Lower leg skin (tissue), 4 donors: ENCODE results near the gene FERMT1. TPM values are rescaled to one million over a fixed set of nuclear protein-coding genes. Genes with fewer than 3 reads are reported as not detected.

Experiments
- DNase-seq, 2 donors: peaks; one replicate each; pipeline ENCODE4 v3.0.0-alpha.2; 2019; ENCODE audit warnings: low spot score in 2 of 2
- H3K4me3 ChIP-seq: fragments of 200-600 bp; sonication (generic); 2 replicates; pipeline ENCODE4 v1.5.1; 2017; ENCODE audit warnings: mild to moderate bottlenecking, low read depth; ENCODE audit not compliant: poor library complexity, severe bottlenecking
- POLR2A ChIP-seq, 2 donors: fragments of 450-650 bp; IDR thresholded peaks; one replicate each; pipeline ENCODE4 v1.6.1; 2016 to 2017; ENCODE audit warnings: antibody characterized with exemption in 2 of 2, mild to moderate bottlenecking in 1 of 2, moderate library complexity in 1 of 2
- WGBS, 2 donors: methylation state at CpG; one replicate each; pipeline ENCODE4 v1.1.5; 2018; 5-methylcytosine and 5-hydroxymethylcytosine counted together
- intact Hi-C: fragments of 100-400 bp; cut with DNase I; formaldehyde crosslinking; loops from one replicate; pipeline ENCODE4 v1.15.0; 2023; ENCODE audit warnings: low total_unique reads
- total RNA-seq, 4 donors: library from RNA; depleted of rRNA; stranded (reverse); fragments of >200 nt; gene quantifications; one replicate each; pipeline ENCODE4 v1.1.0, GENCODE V29; 2016
- TF ChIP-seq, protein P1 (sequence below), 3 donors: fragments of 450-650 bp; IDR thresholded peaks; one replicate each; pipeline ENCODE4 v1.5.1; 2016; ENCODE audit warnings: antibody characterized with exemption in 3 of 3, mild to moderate bottlenecking in 3 of 3, moderate library complexity in 2 of 3

The FERMT1 gene
- total RNA-seq, 4 donors from 2014 or later = 24.2 to 33.0 (median 27.8) TPM

DNA sequence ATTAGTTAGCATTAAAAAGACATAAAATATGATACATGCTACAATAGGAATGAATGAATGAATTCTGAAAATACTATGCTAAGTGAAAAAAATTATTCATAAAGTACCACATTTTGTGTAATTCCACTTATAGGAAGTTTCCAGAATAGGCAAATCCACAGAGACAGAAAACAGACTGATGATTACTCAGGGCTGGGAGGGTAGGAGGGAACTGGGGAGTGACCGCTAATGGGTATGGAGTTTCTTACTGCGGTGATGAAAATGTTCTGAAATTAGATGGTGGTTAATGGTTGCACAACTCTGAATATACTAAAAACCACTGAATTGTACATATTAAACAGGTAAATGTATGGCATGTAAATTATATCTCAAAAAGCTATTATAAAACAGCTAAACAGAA lies 22.6 kb downstream of the FERMT1 start:
- no peak overlapping the region for H3K4me3 ChIP-seq
- 81 to 89% methylated on average over 2 of the region's 2 CpGs for whole genome bisulfite sequencing, 2 donors
- TF ChIP-seq, protein P1, sequence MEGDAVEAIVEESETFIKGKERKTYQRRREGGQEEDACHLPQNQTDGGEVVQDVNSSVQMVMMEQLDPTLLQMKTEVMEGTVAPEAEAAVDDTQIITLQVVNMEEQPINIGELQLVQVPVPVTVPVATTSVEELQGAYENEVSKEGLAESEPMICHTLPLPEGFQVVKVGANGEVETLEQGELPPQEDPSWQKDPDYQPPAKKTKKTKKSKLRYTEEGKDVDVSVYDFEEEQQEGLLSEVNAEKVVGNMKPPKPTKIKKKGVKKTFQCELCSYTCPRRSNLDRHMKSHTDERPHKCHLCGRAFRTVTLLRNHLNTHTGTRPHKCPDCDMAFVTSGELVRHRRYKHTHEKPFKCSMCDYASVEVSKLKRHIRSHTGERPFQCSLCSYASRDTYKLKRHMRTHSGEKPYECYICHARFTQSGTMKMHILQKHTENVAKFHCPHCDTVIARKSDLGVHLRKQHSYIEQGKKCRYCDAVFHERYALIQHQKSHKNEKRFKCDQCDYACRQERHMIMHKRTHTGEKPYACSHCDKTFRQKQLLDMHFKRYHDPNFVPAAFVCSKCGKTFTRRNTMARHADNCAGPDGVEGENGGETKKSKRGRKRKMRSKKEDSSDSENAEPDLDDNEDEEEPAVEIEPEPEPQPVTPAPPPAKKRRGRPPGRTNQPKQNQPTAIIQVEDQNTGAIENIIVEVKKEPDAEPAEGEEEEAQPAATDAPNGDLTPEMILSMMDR (IDR thresholded peaks at IDR 0.05) = no peak
- TF ChIP-seq POLR2A (IDR thresholded peaks at IDR 0.05) = no peak
- intact Hi-C loops = no loop called here
- DNase-seq = no peak

DNA sequence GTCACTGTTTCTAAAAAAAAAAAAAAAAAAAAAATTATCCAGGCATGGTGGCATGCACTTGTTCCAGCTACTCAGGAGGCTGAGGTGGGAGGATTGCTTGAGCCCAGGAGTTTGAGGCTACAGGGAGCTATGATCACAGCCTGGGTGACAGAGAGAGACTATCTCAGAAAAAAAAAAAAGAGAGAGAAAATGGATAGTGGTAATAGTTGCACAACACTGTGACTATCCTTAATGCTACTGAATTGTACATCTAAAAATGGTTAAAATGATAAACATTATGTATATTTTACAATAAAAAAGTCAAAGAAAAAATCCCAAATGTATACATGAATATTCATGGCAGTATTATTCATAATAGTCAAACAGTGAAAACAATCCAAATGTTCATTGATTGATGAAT lies 23.0 kb downstream of the FERMT1 start:
- H3K4me3 ChIP-seq = no peak overlapping the region
- intact Hi-C loops = loop anchor here (5.0 kb wide), 1 partner anchor 283 kb away; no protein-coding TSS in a partner anchor
- TF ChIP-seq POLR2A (IDR thresholded peaks at IDR 0.05) = no peak
- TF ChIP-seq, protein P1 (IDR thresholded peaks at IDR 0.05) = no peak
- no peak for DNase-seq

DNA sequence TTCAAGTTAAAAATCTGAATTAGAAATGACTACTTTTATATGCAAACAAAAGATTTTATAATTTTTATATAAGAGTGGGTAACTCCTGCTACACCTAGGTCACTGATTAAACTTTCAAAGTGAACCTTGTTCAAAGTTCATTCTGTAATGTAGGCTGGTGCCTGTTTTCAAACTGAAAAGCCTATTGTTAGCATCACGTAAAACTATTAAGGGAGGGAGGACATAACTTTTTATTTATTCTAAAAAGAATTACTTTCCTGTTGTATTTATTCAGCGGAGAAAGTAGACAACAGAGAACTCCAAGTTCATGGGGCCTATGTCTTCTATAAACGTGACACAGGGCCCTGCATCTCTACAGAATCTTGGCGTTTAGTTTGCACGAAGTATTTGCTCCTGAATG lies 27.4 kb downstream of the FERMT1 start:
- H3K4me3 ChIP-seq = no peak overlapping the region
- DNase-seq = no peak
- intact Hi-C loops = loop anchor here (5.0 kb wide), 1 partner anchor 278 kb away; no protein-coding TSS in a partner anchor
- WGBS, 2 donors = 93 to 94% methylated on average over 5 of the region's 5 CpGs
- TF ChIP-seq, protein P1 (IDR thresholded peaks at IDR 0.05) = no peak
- no peak for TF ChIP-seq POLR2A (IDR thresholded peaks at IDR 0.05)

DNA sequence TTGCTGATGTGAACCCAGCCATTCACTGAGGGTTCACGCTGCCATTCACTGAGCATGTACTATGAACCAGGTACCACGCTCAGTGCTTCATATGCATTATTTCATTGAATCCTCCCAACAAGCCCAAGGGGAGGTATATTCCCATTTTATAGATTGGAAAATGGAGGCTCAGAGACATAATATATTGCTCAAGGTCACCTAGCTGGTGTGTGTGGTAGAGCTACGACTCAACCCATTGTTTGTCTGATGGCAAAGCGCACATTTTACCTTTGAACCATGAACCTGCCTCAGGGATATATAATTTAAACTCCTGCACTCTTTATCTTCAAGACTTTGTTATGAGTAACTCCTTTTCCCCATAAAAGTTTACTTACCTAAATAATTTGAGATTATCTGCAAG lies 28.3 kb downstream of the FERMT1 start:
- intact Hi-C loops = no loop called here
- H3K4me3 ChIP-seq = no peak overlapping the region
- 96% methylated on average over 4 of the region's 4 CpGs for WGBS, 2 donors
- no peak for DNase-seq
- TF ChIP-seq POLR2A (IDR thresholded peaks at IDR 0.05) = no peak
- TF ChIP-seq, protein P1 (IDR thresholded peaks at IDR 0.05) = no peak

DNA sequence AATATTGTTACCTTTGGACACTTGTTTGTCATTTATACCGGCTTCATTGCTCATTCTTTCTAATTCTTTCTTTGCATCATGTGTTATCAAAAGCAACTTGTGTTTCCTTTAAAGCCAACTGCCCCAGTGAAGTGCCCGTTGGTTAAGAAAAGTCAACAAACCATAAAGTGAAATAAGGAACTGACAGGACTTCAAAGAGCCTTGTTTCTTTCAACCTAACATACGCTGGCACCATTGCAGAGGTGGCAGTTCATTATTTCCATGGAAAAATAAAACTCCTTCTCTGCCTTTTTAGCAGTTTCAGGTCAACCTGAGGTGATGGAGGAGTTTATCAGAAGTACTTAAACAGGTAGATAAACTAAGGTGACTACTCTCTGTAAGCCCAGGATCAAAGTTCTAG lies 28.8 kb downstream of the FERMT1 start:
- TF ChIP-seq POLR2A (IDR thresholded peaks at IDR 0.05) = no peak
- TF ChIP-seq, protein P1 (IDR thresholded peaks at IDR 0.05) = no peak
- intact Hi-C loops = no loop called here
- 68 to 71% methylated on average over 3 of the region's 3 CpGs for WGBS, 2 donors
- no peak for DNase-seq
- H3K4me3 ChIP-seq = no peak overlapping the region

DNA sequence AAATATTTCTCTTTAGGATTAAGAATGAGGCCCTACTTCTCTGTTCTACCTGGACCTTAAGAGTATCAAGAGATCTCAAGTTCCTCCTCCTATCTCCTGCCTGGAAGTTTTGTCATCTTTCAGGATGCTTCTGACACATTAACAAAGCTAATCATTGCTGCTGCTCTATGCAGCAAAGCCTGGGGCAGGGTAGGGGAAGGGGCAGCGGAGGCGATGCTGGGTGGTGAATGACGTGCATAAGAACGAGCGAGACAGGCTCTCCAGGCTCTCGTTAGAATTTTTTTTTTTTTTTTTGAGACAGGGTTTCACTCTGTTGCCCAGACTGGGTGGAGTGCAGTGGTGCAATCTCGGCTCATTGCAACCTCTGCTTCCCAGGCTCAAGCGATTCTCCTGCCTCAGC lies 31.2 kb downstream of the FERMT1 start:
- WGBS, 2 donors = 74 to 82% methylated on average over 8 of the region's 8 CpGs
- TF ChIP-seq POLR2A (IDR thresholded peaks at IDR 0.05) = no peak
- TF ChIP-seq, protein P1 (IDR thresholded peaks at IDR 0.05) = no peak
- no peak overlapping the region for H3K4me3 ChIP-seq
- intact Hi-C loops = no loop called here
- no peak for DNase-seq
